GM18502 (cell line): ENCODE results near the gene ZBTB43.
"Not testable (repeated sequence)": the region's sequence is repeated elsewhere in the genome, so short reads cannot be mapped to it uniquely, and the experiment has no call there.

Experiments used
- ATAC-seq: cut with Tn5 transposase; IDR thresholded peaks from one replicate; pipeline ENCODE4 v1.9.1; 2021; ENCODE audit warnings: mild to moderate bottlenecking; ENCODE audit not compliant: unreplicated experiment, poor library complexity

ZBTB43 gene

GRCh38 chr9:126822873-126823272 is 18.0 kb downstream of the ZBTB43 start:
- no peak for ATAC-seq

DNA sequence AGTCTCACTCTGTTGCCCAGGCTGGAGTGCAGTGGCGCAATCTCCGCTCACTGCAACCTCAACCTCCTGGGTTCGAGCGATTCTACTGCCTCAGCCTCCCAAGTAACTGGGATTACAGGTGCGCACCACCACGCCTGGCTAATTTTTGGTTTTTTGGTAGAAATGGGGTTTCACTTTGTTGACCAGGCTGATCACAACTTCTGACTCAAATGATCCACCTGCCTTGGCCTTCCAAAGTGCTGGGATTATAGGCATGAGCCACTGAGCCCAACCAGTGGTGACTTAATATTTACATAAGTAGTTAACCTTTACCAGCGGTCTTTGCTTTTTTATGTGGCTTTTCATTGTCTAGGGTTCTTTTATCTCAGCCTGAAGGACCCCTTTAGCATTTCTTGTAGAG is 19.2 kb downstream of the ZBTB43 start:
- not testable (repeated sequence) for ATAC-seq

DNA sequence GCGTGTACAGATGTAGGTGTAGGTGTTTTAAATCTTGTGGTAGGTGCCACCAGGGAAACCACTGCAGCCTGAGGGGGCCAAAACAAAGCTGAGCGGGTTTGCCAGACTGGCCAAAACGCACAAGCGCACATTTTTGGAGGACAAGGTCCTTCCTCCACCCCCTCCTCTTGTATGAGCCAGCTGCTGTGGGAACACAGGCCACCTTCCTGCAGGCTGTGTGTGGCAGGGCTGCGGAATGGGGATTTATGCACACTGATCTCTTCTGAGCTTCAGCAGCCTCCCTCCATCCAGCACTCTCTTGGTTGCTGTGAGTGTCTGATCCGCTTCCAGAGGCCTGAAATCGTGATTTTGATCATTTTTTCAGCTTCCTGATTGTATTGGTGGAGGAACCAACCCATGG is 22.4 kb downstream of the ZBTB43 start:
- ATAC-seq: no peak

DNA sequence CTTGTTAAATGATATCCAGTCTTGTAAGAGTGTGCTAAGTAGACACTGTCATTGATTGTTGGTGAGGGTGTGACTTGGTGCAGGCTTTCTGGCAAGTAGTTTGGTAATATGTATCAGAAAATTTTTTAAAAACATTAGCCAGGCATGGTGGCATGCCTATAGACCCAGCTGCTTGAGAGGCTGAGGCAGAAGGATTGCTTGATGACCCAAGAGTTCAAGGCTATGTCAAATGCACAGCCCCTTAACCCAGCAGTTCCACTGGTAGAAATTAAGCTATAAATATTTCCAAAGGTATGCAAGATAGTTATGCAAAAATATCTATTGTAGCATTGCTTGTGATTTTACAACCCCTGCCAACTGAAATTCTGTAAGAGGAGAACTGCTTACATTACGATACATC is 24.2 kb downstream of the ZBTB43 start:
- ATAC-seq: no peak

- no peak for ATAC-seq
Observed at GRCh38 chr9:126830827-126831226, 26.0 kb downstream of the ZBTB43 start.

- ATAC-seq: no peak
Observed at GRCh38 chr9:126832440-126832839, 27.6 kb downstream of the ZBTB43 start.

DNA sequence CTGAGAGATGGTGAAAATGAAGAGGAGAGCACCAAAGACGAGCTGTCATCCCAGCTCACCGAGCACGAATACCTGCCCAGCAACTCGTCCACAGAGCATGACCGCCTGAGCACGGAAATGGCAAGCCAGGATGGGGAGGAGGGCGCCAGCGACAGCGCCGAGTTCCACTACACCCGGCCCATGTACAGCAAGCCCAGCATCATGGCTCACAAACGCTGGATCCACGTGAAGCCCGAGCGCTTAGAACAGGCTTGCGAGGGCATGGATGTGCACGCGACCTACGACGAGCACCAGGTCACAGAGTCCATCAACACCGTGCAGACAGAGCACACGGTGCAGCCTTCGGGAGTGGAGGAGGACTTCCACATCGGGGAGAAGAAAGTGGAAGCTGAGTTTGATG is 28.2 kb downstream of the ZBTB43 start:
- ATAC-seq: no peak

- no peak for ATAC-seq
Observed at GRCh38 chr9:126833710-126834345, 29.0 kb downstream of the ZBTB43 start.

DNA sequence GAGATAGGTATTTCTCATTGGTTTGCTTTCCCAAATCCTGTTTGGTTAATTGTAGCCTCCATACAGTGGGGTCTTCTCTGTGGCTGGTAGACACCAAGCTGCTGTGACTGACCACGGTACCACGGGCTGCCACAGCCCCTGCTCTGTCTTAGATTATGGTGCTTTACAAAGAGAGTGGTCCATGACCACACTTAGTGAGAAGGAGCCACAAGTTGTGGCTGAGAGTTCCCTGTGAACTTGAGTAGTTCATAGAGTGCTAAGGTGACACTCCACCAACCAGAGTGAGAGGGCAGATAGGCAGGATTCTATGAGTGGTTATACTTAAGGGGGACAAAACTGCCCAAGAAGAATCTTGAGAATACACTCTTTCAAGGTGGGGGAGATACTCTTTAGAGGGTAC is 29.8 kb downstream of the ZBTB43 start:
- no peak for ATAC-seq

GRCh38 chr9:126836216-126836615 is 31.4 kb downstream of the ZBTB43 start:
- ATAC-seq: no peak

DNA sequence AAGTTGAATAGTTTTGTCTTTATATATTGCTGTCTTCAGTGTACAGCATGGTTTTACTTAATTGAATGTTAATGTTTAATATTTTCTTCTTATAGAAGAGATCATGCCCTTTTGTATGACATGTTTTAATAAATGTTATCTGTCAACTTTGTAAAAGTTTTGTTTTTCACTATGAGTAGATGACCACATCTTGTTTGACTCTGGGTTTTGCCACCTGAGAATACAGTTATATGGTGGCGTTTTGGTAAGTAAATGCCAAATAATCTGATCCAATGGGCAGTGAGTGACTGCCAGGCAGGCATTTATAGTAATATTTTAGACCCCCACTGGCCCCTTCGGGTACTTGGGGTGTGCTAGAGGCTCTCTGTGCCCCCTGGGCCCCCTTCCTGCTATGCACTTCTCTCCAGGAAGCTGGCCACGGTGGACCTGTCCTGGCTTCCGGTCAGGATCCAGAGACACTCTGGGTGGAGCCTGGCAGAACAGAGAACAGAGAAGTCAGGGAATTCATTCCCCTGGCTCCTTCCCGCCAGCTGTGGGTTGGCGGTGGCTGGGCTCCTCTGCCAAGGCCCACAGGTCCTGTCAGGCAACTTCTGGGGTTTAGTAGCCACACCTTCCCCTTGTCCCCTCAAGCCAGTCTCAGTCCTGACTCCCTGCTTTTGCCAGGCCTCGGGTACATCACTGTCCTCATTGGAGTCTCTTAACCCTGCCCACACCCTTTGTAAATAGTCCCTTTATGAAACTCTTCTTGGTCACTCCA is 33.4 kb downstream of the ZBTB43 start:
- ATAC-seq: no peak

DNA sequence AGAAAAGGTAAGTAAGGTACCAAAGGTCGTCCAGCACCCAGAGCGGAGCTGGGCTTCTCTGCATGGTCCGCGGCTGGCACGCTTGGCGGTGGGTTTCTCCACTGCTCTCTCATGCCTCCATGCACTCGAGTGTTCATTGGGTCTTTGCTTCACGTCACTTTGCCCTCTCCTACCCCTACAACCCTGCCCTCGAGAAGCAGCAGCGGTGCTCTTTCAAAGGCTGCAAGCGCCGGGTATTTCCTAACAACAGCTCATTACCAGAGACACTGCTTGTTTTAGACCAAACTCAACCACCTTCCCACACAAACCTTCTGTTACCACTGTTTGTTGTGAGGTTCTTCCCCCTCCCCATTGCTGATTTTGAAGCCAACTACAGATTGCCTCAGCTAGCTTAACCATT is 34.1 kb downstream of the ZBTB43 start:
- ATAC-seq: no peak

- no peak for ATAC-seq
Observed at GRCh38 chr9:126839301-126839700, 34.5 kb downstream of the ZBTB43 start.

- no peak for ATAC-seq
Observed at GRCh38 chr9:126842220-126842842, 37.5 kb downstream of the ZBTB43 start.

GRCh38 chr9:126842977-126843799 is 38.3 kb downstream of the ZBTB43 start:
- ATAC-seq: no peak

- ATAC-seq: no peak
Observed at GRCh38 chr9:126844085-126844484, 39.2 kb downstream of the ZBTB43 start.

DNA sequence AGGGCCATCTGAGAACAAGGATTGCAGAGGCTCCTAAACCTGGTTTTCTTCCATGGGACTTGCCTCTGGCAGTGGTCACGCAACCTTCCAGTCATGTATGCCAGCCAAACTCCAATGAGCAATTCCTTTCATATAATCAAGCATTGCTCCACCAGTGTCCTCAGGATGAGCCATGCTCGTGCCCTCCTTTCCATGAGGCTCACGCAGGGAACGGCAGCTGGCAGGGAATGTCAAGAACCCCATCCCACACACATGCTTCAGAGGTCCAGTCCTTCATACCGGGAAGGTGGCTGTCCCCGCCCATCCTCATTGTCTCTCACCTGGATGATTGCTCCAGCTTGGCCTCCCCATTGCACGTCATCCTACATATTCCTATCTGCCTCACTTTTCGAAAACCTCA is 42.2 kb downstream of the ZBTB43 start:
- ATAC-seq: no peak

- ATAC-seq: no peak
Observed at GRCh38 chr9:126849591-126850225, 44.9 kb downstream of the ZBTB43 start.

DNA sequence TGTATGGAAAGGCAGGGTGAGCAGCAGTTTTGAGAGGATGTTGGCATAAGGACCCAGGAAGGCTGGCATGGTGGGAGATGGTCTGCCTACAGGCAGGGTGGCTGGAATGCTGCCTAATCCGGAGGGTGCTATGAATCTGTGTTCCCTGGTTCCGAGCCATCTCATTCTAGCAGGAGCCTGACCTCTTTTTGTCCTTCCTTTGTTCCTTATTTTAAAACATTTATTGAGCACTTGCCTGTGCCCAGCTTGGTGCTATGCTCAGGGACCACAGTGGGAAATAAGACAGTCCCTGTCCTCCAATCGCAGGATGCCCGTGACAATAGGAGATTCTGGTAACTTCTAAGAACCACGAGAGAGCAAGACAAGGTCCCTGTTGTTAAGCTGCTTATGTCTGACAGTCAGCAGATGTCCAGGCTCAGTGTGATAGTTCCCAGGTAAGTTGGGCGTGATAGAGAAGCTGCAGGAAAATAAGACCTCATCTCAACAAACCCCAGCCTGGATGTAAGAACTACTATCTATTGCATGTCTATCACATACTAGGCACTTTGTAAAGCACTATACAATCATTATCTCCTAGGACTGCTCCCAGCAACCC is 46.5 kb downstream of the ZBTB43 start:
- no peak for ATAC-seq

- ATAC-seq: no peak
Observed at GRCh38 chr9:126852086-126852688, 47.3 kb downstream of the ZBTB43 start.
